GM21717 (cell line): ENCODE data around the gene PTGDS.
A peak's percentile ranks its signal among the peaks of the same experiment; 100 is the strongest.

ENCODE experiments used
- ATAC-seq: cut with Tn5 transposase; IDR thresholded peaks from one replicate; pipeline ENCODE4 v1.9.1; 2021; ENCODE audit warnings: mild to moderate bottlenecking, moderate library complexity; ENCODE audit not compliant: unreplicated experiment

Gene PTGDS

DNA sequence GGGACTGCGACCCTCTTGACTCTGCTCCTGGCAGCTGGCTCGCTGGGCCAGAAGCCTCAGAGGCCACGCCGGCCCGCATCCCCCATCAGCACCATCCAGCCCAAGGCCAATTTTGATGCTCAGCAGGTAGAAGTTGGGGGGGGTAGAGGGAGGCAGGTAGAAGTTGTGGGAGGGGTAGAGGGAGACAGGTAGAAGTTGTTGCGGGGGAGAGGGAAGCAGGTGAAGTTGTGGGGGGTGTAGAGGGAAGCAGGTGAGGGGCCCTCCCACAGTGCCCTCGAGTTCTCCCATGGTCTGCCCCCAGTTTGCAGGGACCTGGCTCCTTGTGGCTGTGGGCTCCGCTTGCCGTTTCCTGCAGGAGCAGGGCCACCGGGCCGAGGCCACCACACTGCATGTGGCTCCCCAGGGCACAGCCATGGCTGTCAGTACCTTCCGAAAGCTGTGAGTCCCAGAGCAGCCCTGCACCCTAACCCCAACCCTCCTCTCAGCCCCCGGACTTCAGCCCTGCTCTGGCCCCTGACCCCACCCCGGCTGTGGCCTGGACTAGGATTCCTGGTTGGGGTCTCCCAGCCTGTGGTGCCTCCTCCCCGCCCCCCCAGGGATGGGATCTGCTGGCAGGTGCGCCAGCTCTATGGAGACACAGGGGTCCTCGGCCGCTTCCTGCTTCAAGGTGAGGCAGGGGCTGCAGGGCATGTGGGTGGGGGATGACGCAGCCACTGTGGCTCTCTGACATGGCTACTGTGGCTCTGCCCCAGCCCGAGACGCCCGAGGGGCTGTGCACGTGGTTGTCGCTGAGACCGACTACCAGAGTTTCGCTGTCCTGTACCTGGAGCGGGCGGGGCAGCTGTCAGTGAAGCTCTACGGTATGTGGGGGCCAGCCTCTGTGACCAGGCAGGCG is 31.7 kb upstream of the PTGDS start:
- no peak for ATAC-seq

DNA sequence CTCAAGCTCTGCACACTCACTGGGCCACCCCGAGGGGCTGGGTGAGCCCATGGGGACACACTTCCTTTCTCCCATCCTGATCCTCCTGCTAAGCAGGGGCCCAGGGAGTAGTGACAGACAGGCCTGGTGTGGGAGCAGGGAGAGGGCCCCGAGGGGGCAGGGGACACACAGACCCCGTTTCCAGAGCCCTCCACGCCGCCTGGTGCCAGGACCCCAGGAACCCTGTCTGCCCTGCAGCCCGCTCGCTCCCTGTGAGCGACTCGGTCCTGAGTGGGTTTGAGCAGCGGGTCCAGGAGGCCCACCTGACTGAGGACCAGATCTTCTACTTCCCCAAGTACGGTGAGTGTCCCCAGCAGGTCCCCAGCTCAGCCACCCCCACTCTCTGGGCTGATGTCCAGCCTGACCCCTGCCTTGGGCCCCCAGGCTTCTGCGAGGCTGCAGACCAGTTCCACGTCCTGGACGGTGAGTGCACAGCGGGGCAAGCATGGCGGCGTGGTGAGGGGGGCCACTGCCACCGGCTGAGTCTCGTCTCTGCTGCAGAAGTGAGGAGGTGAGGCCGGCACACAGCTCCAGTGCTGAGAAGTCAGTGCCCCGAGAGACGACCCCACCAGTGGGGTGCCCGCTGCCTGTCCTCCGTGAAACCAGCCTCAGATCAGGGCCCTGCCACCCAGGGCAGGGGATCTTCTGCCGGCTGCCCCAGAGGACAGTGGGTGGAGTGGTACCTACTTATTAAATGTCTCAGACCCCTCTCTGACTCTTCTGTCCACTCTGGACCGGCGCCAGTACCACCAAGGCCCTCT is 30.9 kb upstream of the PTGDS start:
- ATAC-seq, result no peak

DNA sequence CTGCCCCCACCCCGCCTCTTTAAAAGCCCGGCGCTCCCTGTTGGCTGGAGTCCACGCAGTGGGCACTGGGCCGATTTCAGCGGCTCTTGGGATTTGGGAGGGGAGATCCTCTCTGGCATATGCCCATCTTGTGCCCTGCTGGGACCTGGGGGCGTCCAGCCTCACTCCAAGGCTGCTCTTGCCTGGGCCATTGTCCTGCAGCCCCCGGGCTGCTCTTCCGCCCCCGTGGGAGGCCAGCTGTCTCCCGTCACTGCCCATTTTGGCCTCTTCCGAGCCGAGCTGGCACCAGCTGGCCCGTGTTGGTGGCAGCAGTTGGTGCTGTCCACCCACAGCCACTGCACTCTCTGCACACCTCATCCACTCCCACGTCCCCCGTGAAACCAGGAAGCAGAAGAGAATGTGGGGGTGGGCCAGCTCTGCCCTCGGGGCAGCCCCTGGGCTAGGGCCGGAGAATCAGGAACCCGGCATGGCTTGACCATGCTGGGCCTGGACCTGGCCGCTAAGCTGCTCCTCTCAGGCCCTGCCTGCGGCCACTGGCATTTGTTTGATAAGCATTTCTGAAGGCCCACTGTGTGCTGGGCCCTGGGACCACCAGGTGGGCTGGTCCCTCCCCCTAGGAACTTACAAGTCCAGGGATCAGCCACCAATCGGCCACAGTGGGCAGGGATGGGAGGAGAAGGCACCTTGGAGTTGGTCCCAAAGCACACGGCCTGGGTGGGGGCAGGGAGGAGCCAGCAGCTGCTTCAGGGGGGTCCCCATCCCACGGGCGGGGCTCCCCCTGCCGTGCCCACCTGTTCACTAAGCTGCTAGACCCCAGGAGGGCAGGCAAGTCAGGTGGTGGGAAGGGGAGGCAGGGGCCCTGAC is 30.0 kb upstream of the PTGDS start:
- ATAC-seq, result no peak

DNA sequence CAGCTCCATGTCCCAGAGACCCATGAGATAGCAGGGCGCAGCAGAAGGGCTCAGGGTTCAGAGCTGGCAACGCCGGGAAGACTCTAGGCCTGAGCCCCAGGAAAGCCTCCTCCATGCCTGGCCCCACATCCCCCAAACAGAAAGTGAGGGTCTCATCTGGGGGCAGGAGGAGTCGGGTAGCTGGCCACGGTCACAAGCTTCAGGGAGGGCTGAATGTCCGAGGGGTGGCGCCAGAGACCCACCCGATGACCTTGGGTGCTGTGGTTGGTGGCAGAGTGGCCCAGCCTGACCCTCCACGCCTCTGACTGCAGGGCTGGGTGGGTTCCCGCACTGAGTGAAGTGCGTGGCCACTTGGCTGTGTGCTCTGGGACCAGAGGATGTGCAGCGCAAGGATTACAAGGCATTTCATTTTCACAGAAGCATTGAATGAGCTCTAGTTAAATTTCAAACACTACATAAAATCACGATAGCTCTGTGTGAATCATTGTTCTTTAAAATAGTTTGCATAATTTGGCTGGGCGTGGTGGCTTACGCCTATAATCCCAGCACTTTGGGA is 29.3 kb upstream of the PTGDS start:
- no peak for ATAC-seq

DNA sequence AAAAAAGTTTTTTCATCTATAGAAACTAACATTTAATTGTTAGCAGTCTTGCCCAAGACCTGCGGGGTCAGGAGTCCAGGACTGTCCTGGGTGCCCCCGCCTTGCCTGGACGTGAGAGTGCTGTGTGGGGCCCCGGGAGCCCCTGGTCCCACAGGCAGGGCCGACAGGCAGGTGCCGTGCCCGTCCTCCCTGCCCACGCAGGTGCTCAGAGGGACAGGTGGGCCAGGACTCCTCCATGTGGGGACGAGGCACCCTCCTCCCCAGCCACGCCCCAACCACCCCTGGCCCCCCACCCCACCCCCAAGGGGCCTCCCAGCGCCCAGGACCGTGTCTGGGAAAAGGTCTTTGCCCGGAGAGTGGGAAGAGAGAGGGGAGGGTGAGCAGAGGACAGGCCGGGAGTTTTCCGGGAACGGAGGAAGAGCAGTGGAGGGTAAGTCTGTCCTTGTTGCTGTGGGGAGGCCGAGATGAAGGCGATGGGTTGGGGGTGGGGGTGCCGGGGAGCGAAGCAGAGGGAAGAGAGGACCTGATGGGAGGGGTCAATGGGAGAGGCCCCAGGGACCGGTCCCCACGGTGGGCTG is 28.0 kb upstream of the PTGDS start:
- ATAC-seq, result no peak

DNA sequence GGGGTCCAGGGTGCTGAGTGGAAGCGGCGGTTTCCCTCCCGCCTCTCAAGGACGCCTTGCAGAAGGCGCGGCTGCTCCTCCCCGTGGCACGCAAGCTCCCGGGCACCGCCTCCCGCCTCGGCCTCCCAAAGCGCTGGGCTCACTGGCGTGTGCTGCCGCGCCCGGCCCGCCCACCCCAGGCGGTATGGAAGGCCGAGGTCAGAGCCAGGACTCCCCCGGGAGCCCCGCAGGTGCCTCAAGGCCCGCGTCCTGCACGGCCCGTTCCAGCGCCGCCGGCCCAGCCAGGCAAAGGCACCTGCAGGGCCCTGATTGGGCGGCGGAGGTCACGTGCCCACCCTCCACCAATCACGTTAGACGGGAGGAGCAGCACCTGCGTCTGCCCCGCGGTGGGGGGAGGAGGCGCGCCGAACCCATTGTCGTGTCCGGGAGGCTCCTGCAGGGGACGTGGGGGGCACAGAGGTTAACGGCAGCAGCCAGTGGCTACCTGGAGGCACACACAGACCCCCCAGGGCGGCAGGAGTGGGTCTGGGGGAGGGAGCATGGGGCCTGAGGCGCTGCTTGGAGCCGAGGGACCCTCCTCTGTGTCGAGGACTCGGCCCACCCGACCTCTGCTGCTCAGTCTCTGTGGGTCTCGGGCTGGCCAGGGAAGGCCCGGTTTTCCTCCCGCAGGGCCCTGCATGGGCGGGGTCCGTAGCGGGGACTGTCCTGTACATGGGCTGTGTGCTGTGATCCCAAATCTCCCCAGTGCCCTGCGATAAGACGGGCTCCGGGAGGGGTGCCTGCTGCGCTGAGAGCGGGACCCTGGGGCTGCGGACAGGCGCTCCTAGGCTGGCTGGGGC is 27.3 kb upstream of the PTGDS start:
- peak; percentile 62 for ATAC-seq

DNA sequence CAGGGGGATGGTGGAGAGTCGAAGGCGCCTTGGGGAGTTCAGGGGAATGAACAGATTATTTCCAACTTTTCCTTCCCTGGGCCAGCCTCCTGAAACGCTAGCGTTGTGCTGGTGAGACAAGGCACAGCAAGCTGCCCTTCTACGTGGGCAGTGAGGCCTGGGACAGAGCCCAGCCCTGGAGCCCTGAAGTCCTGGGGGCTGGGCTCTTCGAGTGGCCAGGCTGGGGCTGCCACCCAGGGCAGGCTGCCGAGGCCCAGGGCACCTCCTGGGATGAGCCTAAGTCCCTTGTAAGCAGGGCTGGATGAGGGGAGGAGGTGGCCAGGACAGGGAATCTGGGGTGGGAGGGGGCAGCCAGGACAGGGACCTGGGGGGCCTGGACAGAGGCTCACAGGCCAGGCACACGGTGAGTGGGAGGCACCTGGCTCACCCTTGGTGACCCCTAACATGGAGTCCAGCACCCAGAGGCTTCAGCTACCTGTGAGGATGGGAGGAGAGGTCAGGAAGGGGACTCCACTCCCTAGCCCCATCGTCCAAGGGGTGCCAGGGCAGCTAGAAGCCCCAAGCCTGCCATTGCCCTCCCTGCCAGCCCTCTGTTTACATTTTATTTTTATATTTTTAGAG is 26.5 kb upstream of the PTGDS start:
- ATAC-seq, result no peak

DNA sequence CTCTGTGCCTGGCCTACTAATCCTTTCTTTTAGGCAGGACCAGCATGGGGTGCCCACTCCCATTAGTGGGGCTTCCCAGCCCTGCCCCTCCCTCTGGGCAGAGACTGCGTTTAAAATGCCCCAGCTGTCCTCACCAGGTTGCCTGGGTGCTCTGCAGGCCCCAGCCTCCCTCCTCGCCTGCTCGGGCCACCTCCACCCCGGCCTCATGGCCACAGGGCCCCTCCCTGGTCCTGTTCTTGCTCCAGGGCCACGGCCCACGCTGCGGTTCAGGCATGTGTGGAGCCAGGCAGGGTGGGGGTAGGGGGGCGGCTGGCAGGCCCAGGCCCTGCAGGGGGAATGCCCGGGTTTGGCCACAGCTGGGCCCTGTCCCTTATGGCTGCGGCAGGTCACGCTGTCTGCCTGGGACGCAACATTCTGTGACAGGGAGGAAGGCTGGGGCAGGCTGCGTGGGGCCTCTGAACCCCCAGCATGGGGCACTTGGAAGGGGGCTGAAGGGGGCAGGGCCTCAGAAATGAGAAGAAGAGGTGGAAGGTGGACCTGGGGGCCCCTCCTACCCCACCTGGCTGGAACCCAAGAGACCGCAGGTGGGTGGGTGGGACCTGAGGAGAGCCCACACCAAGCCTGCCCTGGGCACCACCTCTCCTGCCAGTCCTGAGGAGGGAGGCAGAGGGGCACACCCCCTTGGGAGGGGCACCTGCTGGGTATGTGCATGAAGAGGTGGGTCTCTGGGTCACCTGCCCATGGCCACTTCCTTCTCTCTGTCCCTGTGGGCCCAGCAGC is 25.6 kb upstream of the PTGDS start, which contains the start of gene LCN12:
TSS of gene LCN12 (plus strand) at position 733 of the 780 bp plus-strand sequence. CDS start 55 bp downstream, outside the sequence.
- no peak for ATAC-seq

DNA sequence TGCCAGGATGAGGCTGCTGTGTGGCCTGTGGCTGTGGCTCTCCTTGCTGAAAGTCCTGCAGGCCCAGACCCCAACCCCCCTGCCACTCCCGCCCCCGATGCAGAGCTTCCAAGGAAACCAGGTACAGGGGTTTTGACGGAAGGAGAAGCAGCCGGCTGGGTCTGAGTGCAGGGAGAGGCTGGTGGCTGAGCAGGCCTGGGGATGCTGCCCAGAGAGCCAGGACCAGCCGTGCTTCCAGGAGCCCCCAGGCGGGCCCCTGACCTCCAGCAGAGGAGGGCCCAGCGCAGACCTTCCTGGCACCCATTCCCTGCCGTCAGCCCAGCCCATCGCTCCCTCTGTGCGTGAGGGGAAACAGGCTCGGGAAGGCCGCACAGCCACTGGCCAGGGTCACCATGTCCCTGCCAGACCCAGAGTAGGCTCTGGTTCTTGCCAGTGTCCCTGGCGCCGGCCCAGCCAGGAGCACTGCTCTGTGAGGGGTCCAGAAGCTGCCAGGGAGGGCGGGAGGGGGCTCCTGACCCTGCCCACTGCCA is 24.9 kb upstream of the PTGDS start:
- no peak for ATAC-seq

DNA sequence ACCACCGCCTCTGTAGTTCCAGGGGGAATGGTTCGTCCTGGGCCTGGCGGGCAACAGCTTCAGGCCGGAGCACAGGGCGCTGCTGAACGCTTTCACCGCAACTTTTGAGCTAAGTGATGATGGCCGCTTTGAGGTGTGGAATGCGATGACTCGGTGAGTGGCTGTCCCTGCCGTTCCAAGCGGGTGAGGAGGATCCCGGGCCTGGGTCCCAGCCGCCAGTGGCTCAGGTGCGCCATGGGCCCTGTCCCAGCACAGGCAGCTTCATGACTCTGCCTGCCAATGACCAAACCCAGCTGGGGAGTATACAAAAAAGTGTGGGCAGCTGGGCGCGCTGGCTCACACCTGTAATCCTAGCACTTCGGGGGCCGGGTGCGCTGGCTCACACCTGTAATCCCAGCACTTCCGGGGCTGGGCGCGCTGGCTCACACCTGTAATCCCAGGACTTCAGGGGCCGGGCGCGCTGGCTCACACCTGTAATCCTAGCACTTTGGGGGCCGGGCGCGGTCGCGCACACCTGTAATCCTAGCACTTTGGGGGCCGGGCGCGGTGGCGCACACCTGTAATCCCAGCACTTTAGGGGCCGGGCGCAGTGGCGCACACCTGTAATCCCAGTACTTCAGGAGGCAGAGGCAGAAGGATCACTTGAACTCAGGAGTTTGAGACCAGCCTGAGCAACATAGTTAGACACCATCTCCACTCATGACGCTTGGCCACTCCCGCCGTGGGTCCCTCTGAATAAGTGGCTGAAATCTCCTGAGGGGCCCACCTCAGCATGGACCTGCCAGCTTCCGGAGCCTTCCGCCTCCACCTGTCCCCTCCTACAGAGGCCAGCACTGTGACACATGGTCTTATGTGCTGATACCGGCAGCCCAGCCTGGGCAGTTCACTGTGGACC is 24.2 kb upstream of the PTGDS start:
- no peak for ATAC-seq

DNA sequence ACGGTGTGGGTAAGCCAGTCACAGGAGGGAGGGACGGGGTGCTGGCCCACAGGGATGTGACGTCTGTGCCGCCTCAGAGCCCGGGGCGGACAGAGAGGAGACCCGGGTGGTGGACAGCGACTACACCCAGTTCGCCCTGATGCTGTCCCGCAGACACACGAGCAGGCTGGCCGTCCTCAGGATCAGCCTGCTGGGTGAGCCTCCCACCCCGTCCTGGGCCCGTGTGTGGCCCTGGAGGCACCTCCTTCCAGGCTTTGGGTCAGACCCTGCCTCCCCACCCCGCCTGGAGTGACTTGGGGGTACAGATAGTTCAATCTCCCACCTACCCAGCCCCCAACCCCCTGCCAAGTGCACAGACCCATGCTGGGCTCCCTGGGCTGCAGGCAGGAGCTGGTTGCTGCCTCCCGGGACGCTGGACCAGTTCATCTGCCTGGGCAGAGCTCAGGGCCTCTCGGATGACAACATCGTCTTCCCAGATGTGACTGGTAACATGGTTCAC is 23.5 kb upstream of the PTGDS start:
- ATAC-seq, result no peak

DNA sequence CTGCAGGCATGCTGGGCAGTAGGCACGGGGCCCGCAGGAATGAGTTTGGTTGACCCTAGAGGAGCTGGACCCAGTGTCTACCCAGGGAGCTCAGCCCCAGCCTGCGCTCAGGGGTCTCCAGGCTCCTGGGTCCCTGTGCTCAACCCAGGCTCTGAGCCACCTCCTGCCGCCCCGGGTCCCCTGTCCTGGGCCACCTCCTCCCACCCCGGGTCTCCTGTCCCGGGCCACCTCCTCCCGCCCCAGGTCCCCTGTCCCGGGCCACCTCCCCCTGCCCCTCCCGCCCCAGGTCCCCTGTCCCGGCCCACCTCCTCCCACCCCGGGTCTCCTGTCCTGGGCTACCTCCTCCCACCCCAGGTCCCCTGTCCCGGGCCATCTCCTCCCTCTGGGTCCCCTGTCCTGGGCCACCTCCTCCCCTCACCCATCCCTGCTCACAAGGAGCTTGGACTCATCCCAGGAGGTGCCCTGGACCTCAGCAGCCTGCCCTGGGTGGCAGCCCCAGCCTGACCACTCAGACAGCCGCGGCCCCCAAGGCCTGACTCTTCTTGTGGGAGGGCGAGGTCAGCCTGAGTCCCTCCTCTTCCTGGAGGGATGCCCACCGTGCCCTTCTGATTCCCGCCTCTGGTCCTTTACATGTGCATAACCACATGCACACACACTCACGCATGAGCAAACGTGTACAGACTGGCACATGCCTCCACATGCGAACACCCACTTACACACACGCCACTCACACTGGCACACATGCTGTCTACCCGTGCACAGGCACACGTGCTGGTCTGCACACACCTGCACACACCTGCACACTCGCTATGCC is 22.8 kb upstream of the PTGDS start:
- no peak for ATAC-seq

DNA sequence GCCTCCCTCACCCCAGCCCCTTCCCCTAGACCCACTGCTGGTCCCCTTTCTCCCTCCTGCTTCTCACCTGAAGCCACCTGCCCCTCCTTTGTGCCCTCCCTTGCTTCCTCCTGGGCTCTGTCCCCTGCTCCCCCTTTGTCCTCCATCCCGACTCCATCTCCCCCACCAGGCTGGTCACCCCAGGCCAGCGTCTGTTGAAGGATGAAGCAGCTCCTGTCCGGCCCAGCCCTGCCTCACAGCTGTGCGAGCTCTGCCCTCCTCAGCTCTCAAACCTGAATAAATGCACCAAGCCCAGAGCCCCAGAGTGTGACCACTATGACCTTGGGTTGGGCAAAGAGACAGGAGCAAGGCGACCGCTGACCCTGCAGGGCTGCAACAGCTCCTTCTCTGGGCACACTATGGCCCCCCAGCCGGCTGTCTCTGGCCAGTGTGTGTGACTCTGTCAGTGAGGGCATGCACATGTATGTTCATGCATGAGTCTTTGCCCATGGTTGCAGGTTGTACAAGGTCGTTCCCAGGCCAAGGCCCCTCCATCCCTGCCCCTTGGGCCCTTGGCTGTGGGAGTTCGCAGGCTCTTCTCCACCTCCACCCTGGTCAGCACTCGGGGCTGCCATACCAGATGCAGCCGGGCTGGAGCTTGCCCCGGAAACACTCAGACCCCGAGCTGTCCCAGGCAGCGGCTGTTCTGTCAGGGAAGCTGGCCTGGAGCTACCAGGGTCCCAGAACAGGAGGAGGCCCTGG is 21.9 kb upstream of the PTGDS start:
- no peak for ATAC-seq

DNA sequence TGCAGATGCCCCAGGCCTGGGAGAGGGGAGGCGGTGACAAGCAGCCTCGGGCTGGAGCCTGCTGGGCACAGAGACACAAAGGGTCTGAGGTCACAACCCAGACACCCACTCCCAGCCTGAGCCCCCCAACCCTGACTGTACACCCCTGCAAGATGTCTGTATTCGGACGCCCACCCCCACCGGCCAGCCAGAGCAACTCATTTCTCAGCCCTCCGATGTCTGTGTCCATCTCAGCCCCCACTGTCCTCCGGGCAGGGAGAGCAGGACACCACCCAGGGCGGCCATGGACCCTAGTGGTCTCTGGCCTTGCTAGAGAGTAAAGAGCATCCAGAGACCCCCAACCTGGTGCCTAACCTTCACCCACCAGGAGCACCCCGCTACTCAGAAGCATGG is 21.4 kb upstream of the PTGDS start:
- no peak for ATAC-seq

DNA sequence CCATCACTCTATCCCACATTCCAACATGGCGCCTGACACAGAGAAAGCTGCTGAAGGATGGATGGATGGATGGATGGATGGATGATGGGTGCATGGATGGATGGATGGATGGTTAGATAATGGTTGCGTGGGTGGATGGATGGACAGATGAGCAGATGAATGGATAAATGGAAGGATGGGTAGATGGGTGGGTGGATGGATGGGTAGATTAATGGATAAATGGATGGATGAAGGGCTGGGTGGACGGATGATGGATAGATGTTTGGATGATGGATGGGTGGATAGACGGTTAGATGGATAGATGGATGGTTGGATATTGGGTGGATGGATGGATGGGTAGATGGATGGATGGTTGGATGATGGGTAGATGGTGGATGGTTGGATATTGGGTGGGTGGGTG is 20.7 kb upstream of the PTGDS start:
- ATAC-seq, result no peak
